ENCODE results near the gene MSMP. TPM values are rescaled to one million over a fixed set of nuclear protein-coding genes. Genes with fewer than 3 reads are reported as not detected.

MSMP gene
- total RNA-seq, 1 experiment from 2014 or later, result 2.1 TPM

DNA sequence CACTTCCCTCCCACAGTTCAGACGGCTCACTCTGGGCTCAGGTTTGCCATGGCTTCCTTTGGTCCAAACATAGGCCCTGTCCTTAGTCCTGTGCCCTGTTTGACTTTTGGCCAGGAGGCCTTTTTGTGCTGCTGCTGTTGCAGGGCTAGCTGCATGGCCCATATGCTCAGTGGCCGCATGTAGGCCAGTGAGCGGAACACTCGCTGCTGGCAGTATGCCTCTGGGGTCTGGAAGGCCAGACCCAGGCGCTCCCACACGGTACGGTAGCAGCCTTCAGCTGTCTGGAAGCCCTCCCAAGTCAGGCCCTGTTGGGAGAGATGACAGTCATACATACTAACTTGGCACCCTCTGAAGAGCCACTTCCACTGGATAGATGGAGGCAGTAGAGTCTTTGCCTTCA lies 16.9 kb downstream of the MSMP start (continued):
- TF ChIP-seq USF2 (CRISPR knock-in tag; IDR thresholded peaks at IDR 0.05) (no peak), HMGXB4 (CRISPR knock-in tag; IDR thresholded peaks at IDR 0.05) (no peak), JUN (CRISPR knock-in tag; IDR thresholded peaks at IDR 0.05) (no peak), ERG (CRISPR knock-in tag; IDR thresholded peaks at IDR 0.05) (no peak), NR2C2 (CRISPR knock-in tag; IDR thresholded peaks at IDR 0.05) (no peak), CREM (CRISPR knock-in tag; IDR thresholded peaks at IDR 0.05) (no peak), SMAD3 (CRISPR knock-in tag; IDR thresholded peaks at IDR 0.05; ENCODE audit: borderline replicate concordance) (no peak), FOXP1 (CRISPR knock-in tag; IDR thresholded peaks at IDR 0.05; ENCODE audit: borderline replicate concordance) (no peak)
- TF ChIP-seq, protein P1, sequence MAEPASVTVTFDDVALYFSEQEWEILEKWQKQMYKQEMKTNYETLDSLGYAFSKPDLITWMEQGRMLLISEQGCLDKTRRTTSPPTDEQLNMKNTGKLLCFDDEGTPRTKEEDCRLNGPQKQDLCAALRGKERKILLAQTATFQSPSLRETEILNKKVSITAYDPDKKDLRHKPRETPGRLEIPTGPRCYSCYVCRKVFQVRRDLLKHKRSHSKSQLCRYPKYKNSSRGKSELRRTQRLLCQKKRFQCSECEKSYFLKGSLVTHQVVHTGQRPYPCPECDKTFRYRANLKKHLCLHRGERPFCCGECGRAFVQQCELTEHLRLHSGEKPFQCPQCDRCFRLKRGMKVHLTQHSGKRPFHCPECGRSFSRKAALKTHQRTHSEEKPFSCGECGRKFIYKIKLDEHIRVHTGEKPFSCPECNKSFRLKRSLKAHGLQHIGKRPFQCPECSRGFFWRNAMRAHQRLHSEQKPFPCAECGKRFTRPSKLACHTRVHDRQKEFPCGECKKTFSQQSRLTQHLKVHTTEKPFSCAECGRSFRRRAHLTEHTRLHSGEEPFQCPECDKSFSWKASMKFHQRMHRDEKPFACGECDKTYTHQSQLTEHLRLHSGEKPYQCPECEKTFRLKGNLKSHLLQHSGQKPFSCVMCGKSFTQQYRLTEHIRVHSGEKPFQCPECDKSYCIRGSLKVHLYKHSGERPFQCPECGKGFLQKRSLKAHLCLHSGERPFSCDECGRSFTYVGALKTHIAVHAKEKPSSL (CRISPR knock-in tag; conservative IDR thresholded peaks at IDR 0.05), result no peak
- TF ChIP-seq, protein P2, sequence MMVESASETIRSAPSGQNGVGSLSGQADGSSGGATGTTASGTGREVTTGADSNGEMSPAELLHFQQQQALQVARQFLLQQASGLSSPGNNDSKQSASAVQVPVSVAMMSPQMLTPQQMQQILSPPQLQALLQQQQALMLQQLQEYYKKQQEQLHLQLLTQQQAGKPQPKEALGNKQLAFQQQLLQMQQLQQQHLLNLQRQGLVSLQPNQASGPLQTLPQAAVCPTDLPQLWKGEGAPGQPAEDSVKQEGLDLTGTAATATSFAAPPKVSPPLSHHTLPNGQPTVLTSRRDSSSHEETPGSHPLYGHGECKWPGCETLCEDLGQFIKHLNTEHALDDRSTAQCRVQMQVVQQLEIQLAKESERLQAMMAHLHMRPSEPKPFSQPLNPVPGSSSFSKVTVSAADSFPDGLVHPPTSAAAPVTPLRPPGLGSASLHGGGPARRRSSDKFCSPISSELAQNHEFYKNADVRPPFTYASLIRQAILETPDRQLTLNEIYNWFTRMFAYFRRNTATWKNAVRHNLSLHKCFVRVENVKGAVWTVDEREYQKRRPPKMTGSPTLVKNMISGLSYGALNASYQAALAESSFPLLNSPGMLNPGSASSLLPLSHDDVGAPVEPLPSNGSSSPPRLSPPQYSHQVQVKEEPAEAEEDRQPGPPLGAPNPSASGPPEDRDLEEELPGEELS (CRISPR knock-in tag; IDR thresholded peaks at IDR 0.05), result no peak

DNA sequence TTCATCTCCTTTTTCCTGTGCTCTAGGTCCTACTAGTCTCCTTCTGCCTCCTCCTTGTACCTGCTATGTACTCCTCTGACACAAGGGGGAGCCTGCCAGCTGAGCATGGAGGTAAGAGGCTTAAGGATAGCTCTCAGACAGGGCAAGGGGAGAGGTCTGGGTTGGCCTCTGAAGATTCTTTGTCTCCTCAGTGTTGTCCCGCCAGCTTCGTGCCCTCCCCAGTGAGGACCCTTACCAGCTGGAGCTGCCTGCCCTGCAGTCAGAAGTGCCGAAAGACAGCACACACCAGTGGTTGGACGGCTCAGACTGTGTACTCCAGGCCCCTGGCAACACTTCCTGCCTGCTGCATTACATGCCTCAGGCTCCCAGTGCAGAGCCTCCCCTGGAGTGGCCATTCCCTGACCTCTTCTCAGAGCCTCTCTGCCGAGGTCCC lies 17.9 kb downstream of the MSMP start:
- ATAC-seq (peak; percentile 44), DNase-seq (ENCODE audit: low spot score) (peak; percentile 78)
- POLR2A ChIA-PET, result interaction anchor here (0.5 kb wide), 2 partner anchors 10 to 24 kb away, joined by 3 read pairs; no protein-coding TSS in a partner anchor
- no peaks in the 10 kb centered on the region for H3K9me3 Mint-ChIP-seq
- TF ChIP-seq SMAD3 (CRISPR knock-in tag; IDR thresholded peaks at IDR 0.05; ENCODE audit: borderline replicate concordance), result no peak
- peak; percentile 55 for TF ChIP-seq CTCF (IDR thresholded peaks at IDR 0.05)
- no peak for TF ChIP-seq ATF6 (CRISPR knock-in tag; IDR thresholded peaks at IDR 0.05)
- 0 out of 2 replicates have a peak, but pooled peaks have one; percentile 51 for TF ChIP-seq ETV6 (CRISPR knock-in tag; IDR thresholded peaks at IDR 0.05)
- no peak for TF ChIP-seq FOXP1 (CRISPR knock-in tag; IDR thresholded peaks at IDR 0.05; ENCODE audit: borderline replicate concordance)
- peak; percentile 50; the same call in 1 of the 2 replicates for TF ChIP-seq ZNF121 (CRISPR knock-in tag; IDR thresholded peaks at IDR 0.05)
- TF ChIP-seq ZNF423 (CRISPR knock-in tag; IDR thresholded peaks at IDR 0.05), result no peak
- H3K27me3 Mint-ChIP-seq (ENCODE audit: low read depth), result no peaks in the 10 kb centered on the region
- no peak overlapping the region for H3K4me3 Mint-ChIP-seq
- H3K36me3 Mint-ChIP-seq, result peaks cover 52% of the 10 kb centered on the region
- CTCF ChIA-PET, result interaction anchor here (0.6 to 1.6 kb wide), 23 partner anchors 9 to 167 kb away, joined by 3 to 16 read pairs (median 5); partner anchors contain the start of genes ARHGEF39, CCDC107, FAM221B and GBA2
- H3K27ac Mint-ChIP-seq, result no peak overlapping the region
- peaks cover 11% of the 10 kb centered on the region for H3K4me1 Mint-ChIP-seq

Measured in WTC11 (cell line).